Frontal cortex (tissue), 4 donors: ENCODE results near the gene CYTH3. TPM values are rescaled to one million over a fixed set of nuclear protein-coding genes. Genes with fewer than 3 reads are reported as not detected.
"Not testable (repeated sequence)": the region's sequence is repeated elsewhere in the genome, so short reads cannot be mapped to it uniquely, and the experiment has no call there.

Experiments used
- DNase-seq, 2 donors: peaks; one replicate each; pipeline ENCODE4 v3.0.0; 2012; ENCODE audit warnings: low spot score in 2 of 2
- FAIRE-seq: peaks from 2 replicates; lab custom pipeline; 2012; peaks lifted over from hg19 to GRCh38; lab: Jason Lieb, UNC
- total RNA-seq: library from RNA; depleted of rRNA; stranded (reverse); fragments of >200 nt; gene quantifications from one replicate; pipeline ENCODE4 v1.2.3, GENCODE V29; 2014
- donor health status: control.
- donor health status: control.
- donor health status: control.

Gene CYTH3, protein sequence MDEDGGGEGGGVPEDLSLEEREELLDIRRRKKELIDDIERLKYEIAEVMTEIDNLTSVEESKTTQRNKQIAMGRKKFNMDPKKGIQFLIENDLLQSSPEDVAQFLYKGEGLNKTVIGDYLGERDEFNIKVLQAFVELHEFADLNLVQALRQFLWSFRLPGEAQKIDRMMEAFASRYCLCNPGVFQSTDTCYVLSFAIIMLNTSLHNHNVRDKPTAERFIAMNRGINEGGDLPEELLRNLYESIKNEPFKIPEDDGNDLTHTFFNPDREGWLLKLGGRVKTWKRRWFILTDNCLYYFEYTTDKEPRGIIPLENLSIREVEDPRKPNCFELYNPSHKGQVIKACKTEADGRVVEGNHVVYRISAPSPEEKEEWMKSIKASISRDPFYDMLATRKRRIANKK
- 26.9 TPM for total RNA-seq

DNA sequence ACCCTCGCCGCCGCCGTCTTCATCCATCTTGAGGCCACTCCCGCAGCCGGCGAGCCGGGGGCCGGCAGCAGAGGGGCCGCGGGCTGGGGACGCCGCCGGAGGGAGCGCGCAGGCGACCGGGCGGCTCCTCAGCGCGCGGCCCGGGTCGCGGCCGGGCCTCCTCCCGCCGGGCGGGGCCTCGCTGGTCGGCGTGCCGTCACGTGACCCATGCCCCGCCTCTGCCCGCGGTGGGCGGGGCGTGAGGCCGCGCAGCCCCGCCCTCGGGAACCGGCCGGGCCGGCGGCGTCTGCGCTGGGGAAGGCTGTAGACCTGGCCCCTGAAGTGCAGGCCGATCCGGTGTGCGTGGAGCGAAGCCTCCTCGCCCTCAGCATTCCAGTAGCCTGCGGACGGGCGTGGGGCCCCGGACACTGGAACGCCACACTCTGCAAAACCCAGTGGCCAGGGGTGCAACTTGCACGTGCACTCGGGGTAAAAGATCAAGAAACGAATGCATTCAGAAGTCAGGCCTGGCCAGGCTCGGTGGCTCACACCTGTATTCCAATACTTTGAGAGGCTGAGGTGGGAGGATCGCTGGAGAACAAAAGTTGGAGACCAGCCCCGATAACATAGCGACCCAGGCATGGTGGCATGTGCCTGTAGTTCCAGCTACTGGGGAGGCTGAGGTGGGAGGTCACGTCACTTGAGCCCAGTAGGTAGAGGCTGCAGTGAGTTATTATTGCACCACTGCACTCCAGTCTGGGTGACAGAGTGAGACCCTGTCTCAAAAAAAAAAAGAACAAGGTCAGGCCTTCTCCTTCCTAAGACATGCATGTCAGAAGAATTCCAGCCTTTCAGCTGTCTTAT, at the start of gene CYTH3:
Gene CYTH3, minus strand, starts transcription at position 144 of the 843 bp plus-strand sequence. Its CDS starts 117 bp downstream, at position 27.
- FAIRE-seq (no peak), DNase-seq (peak; percentile 99)

DNA sequence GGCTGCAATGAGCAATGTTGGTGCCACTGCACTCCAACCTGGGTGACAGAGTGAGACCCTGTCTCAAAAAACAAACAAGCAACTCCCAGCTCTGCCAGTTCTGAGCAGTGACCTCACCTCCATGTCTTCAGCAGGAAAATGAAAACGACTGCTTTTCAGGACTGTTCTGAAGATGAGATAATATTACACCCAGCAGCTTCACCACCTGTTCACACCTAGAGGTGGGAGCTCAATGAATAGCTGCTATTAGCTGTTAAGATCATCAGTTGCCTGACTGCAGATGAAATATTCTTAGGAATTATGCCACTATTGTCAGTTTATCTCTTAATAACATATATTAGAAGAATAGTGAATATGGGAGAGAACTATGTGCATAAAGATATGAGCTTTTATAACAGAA, 48.4 kb upstream of the CYTH3 start:
- no peak for FAIRE-seq

DNA sequence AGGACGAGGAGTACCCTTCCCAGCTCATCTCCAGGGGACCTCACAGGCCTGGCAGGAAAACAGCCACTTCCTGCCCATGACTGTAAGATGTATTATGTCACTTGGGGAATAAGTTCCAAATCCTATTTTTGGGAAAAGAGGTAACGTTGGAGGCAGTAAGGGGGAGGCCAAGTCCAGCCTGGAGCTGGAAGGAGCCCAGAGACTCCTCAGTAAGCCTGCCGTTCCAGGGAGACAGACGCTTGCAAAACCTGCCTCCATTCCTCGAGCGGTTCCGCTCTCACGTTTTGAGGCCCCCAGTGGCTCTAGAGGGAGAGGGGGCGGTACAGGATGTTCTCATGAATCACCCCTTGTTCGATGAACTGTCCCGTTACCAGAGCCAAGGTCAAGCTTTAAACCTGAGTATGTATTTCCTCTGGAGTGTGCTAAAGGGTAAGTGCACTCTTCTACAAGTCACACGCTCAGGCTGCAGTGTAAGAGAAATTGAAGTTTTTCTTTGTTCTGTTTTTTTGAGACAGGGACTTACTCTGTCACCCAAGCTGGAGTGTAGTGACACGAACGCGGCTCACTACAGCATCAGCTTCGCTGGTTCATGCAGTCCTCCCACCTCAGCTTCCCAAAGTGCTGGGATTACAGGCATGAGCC, 45.5 kb upstream of the CYTH3 start:
- FAIRE-seq (no peak), DNase-seq (peak in 1 of 2 donors; percentile 58)

More for the DNA sequence above, 48.4 kb upstream of the CYTH3 start:
- no peak for DNase-seq

DNA sequence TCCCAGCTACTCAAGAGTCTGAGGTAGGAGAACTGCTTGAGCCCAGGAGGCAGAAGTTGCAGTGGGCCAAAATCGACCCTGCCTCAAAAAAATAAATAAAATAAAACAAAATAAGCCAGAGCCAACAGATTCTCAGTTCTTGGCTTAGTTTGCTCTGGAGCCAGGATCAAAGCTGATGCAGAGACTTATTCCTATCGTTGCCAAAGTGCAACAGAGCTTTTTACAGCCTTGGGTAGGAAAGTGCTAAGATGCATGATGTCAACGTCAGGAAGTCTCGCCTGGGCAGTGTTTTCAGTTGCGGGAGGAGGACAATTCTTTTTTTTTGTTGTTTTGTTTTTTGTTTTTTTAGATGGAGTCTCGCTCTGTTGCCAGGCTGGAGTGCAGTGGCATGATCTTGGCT, 43.8 kb upstream of the CYTH3 start:
- DNase-seq (no peak), FAIRE-seq (no peak)

DNA sequence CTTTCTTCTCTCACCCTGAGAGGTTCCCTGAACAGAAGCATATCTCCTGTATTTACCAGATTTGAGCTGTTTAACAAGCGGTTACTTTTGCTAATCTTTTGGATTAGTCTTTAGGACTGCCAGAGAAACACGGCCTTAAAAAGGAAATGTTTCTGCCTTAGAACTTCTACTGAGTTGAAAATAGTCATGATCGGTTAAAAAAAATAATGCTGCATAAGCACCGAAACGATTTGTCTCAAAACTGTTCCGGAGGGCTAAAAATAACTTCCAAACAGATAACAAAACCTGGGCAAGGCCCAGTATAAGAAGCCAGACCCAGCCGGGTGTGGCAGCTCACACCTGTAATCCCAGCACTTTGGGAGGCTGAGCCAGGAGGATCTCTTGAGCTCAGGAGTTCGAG, 43.3 kb upstream of the CYTH3 start:
- DNase-seq (no peak), FAIRE-seq (no peak)

DNA sequence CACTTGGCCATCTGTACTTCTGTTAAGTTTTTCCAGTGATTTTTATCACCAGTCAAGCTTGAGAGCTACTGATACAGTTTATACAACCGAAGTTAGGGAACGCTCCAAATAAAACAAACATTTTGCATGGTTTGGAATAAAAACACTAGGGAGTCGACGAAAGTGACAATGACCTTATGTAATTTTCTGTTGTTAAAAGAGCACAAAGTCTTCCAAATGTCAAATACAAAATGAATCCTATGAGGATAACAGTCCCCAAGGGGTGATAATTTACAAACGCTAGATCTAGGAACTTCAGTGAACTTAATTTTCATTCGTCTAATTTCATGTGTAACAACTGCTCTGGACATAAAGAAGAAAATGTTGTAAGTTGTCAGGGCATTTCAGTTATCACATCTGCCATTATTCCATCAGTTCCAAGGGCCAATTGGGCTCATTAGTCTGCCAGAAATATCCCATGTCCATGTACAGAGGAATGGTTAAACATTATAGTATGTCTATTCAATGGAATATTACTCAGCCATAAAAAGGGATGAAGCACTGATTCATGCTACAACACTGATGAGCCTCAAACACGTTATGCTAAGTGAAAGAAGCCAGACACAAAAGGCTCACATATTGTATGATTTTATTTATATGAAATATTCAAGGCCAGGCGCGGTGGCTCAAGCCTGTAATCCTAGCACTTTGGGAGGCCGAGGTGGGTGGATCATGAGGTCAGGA, 38.0 kb upstream of the CYTH3 start:
- no peak for DNase-seq
- FAIRE-seq: no peak

DNA sequence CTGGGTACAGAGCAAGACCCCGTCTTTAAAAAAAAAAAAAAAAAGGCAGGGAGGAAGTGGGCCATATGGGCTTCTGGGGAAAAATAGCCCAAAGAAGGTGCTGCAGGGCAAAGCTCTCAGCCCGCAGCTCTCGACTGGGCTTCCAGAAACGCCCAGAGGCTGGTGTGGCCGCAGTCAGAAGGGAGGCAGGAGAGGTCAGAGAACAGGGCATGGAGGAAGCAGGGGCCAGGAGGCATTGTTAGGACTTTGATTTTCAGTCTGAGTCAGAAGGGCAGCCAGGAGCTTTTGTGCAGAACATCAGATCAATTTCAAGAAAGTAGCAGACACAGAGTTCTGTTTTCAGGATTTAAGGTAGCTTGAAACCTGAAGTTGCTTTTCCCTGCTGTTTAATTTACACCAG, 35.3 kb upstream of the CYTH3 start:
- DNase-seq (no peak), FAIRE-seq (no peak)

DNA sequence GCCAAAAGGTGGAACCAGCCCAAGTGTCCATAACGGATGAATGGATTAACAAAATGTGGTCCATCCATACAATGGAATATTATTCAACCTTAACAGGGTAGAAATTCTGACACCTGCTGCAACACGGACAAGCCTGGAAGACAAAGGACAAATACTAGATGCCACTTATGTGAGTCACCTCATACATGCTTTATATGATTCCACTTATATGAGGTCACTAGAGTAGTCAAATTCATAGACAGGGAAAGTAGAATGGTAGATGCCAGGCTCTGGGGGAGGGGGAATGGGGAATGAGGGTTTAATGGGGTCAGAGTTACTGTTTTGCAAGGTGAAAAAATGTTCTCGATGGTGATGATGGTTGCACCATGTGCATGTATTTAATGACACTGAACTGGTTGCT, 34.0 kb upstream of the CYTH3 start:
- DNase-seq (no peak), FAIRE-seq (no peak)

DNA sequence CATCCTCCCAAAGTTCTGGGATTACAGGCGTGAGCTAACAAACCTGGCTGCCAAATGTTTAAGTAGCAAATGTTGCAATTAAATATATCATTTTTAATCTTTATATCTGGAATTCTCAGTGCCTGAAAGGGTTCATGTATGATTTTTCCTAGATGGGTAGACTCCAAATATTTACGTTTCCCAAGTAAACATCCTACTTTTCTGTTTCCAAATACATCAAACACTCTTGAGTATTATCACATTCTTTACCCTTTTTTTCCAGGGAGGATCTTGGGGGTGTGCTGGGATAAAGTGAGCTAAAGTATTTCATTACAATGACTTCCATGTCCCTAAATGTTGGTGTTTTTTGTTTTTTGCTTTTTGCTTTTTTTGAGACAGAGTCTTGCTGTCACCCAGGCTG, 32.9 kb upstream of the CYTH3 start:
- no peak for DNase-seq
- FAIRE-seq: no peak

DNA sequence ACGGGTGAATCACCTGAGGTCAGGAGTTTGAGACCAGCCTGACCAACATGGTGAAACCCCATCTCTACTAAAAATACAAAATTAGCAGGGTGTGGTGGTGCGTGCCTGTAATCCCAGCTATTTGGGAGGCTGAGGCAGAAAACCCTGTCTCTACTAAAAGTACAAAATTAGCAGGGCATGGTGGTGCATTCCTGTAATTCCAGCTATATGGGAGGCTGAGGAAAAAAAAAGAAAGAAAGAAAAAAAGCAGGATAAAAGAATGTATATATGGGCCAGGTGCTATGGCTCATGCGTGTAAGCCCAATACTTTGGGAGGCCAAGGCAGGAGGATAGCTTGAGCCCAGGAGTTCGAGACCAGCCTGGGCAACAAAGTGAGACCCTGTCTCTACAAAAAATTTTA, 29.0 kb upstream of the CYTH3 start:
- not testable (repeated sequence) for FAIRE-seq, DNase-seq

DNA sequence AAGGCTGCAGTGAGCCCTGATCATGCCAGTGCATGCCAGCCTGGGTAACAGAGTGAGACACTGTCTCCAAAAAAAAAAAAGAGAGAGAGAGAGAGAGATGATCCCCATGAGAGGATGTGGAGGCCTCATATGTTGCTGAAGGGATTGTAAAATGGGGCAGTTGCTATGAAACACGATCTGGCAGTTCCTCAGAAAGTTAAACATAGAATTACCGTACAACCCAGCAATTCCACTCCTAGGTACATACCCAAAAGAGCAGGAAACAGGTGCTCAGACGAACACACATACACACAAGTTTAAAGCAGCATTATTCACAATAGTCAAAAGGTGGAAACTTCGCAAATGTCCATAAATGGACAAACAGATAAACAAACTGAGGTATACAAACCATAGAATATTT, 27.4 kb upstream of the CYTH3 start:
- FAIRE-seq (no peak), DNase-seq (no peak)

DNA sequence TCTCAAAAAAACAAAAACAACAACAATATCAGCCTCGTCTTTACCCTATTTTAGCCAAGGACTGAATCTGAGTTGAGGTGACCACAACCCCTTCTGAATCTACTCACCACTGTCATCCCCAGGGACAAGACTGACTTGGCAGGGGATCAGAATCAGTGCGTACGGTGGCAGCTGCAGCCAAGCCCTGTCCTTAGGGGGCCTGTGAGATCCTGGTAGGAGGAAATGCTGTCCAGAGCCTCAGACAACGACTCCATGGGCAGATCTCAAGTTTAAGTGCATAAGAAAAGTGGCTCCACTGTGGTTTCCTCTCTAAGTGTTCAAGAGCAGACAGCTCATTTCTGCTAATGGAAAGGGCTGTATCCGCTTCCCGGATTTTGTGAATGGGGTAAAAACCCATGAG, 22.4 kb upstream of the CYTH3 start:
- DNase-seq: no peak
- FAIRE-seq: no peak

DNA sequence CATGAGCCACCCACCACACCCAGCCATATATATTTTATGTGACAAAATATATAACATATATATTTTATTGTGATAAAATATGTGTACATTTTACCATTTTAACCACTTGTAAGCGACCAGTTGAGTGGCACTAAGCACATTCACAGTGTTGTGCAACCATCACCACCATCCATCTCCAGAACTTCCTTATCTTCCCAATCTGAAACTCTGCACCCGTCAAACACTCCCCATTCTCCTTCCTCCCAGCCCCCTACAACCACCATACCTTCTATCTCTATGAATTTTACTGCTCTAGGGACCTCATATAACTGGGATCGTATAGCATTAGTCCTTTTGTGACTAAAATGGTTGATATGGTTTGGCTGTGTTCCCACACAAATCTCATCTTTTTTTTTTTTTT, 20.8 kb upstream of the CYTH3 start:
- DNase-seq (no peak), FAIRE-seq (no peak)

DNA sequence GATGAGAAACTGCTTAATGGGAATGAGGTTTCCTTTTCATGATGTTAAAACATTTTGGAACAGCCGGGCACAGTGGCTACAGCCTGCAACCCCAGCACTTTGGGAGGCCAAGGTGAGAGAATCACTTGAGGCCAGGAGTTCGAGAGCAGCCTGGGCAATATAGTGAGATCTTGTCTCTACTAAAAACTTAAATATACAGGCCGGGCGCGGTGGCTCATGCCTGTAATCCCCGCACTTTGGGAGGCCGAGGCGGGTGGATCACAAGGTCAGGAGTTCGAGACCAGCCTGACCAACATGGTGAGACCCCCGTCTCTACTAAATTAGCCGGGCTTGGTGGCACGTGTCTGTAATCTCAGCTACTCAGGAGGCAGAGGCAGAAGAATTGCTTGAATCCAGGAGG, 19.5 kb upstream of the CYTH3 start:
- not testable (repeated sequence) for FAIRE-seq, DNase-seq

DNA sequence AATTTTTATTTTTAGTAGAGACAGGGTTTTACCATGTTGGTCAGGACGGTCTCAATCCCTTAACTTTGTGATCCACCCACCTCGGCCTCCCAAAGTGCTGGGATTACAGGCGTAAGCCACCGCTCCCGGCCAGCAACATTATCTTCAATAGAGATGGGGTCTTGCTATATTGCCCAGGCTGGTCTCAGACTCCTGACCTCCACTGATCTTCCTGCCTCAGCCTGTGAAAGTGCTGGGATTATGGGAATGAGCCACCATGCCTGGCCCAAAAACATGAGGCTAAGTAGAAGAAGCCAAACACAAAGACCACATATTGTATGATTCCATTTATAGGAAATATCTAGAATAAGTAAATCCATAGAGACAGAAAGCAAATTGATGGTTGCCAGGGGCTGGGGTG, 19.1 kb upstream of the CYTH3 start:
- FAIRE-seq (no peak), DNase-seq (no peak)

DNA sequence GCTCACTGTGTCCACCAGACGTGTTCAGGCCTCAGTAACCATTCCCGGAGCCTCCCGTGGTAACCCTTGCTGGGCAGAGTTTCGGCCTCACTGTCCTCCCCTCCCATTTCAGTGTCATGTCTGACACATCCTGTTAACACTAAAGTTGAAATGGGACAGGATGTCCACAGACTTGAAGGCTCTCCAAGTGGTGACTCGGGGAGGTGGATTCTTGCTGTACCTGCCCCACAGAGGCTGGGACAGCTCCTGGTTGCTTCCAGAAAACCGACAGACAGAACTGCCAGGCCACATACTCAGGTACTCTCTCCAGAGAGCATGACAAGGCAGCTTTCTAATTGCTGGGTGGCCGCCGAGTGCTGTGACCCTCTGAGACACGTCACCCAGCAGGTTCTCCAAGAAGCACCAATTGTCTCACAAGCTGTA, 17.9 kb upstream of the CYTH3 start:
- FAIRE-seq (no peak), DNase-seq (no peak)

DNA sequence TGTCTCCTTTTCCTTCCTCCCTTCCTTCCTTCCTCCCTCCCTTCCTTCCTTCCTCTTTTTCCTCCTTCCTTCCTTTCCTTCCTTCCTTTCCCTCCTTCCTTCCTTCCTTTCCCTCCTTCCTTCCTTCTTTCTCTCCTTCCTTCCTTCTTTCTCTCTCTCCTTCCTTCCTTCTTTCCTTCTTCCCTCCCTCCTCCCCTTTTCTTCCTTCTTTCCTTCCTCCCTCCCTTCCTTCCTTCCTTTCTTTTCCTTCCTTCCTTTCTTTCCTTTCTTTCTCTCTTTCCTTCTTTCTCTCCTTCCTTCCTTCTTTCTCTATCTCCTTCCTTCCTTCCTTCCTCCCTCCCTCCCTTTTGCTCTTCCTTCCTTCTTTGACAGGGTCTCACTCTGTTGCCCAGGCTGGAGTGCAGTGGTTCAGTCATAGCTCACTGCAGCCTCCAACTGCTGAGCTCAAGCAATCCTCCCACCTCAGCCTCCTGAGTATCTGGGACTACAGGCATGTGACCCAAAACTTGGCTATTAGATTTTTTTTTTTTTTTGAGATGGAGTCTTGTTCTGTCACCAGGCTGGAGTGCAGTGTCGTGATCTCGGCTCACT, 15.9 kb upstream of the CYTH3 start:
- no peak for FAIRE-seq
- DNase-seq: no peak

DNA sequence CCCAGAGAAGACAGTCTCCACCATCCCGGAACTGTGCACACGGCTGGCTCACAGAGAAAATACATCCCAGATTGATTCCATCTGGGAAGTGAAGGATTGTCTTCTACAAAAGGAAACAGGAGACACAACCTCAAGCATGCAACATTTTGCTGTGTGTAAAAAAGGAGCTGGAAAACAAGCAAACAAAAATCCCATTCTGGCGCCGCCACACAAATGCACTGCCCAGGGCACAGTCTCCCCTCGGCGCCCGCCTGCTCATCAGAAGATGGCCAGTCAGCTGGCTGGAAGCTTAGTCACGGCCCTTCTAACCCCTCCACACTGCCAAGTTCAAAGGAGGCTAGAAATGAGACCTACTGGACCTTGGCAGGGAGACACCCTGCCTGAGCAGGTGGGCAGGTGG, 14.1 kb upstream of the CYTH3 start:
- FAIRE-seq (no peak), DNase-seq (no peak)

DNA sequence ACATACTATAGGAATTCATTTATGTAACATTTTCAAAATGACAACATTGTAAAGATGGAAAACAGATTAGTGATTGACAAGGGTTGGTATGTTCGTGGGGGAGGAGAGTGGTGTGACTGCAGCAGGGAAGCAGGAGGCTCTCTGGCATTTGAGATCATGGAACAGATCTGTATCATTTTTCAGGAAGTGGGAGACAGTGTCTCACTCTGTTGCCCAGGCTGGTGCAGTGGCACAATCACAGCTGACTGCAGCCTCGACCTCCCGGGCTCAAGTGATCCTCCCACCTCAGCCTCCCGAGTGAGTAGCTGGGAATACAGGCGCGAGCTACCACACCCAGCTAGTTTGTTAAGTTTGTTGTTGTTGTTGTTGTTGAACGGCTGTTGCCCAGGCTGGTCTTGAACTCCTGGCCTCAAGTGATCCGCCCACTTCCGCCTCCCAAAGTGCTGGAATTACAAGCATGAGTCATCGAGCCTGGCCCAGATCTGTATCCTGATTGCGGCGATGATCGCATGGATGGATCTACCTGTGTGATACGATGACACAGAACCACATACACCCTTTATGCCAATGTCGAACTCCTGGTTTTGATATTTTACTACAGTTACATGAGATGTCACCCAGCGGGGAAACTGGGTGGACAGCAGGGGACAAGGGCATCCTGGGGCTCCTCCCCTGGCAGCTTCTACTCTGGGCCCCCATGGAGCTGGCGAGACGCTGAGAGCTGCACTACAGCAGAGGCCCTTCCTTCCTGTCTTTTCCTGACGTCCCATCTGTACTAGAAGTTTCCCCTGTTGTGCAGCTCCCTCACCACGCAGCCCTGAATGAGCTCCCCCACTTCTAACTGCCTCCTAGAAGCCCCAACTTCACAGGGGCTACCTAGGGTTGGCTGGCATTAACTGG, 12.3 kb upstream of the CYTH3 start:
- FAIRE-seq (no peak), DNase-seq (no peak)
